PFSK-1 (cell line): ENCODE data around the gene RPLP2.

Experiments used
- POLR2AphosphoS5 ChIP-seq: IDR thresholded peaks from 2 replicates; pipeline ENCODE4 v1.6.1; 2012; ENCODE audit warnings: low read depth, mild to moderate bottlenecking, control low read depth, low read length, moderate library complexity
- TAF1 ChIP-seq: IDR thresholded peaks from 2 replicates; pipeline ENCODE4 v1.6.1; 2012; ENCODE audit warnings: low read length, control low read depth, borderline replicate concordance; ENCODE audit not compliant: insufficient read depth

DNA sequence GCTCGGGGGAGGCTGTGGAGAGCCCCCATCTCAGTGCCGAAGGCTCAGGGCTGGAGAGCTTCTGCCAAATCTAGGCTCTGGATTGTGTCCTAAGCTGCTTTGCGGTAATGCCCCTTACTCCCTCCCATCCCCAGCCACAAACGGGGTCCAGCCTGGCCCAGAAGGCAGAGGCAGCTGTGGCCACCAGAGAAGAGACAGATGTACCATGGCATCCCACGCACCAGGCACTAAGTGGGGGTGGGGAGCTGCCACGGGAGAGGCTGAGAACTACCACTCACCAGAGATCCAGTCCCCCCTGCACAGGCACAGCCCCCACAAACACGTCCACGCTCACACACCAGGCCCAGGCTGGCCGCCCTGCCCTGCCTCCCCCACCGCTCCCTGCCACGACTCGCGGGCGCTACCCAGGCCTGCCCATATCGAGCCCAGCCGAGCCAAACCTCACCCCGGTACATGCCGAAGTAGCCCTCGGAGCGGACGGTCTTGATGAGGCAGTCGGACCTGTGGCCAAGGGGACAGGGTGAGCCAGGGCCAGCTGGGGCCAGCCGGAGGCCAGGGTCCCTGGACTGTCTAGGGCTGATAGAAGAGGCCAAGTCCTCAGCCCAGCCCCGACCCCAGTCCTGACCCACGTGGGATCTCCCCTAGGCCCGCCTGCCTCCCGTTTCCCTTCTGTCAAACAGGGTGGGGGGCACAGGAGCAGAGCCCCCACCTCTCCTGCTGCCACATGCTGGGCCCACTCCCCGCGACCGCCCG is 15.6 kb upstream of the RPLP2 start:
- no peak for TF ChIP-seq TAF1
- no peak for TF ChIP-seq POLR2AphosphoS5
